HG02885 (cell line): Measurements from ENCODE around the gene MAF.

Experiments
- ATAC-seq: cut with Tn5 transposase; IDR thresholded peaks from one replicate; pipeline ENCODE4 v1.9.1; 2021; ENCODE audit warnings: mild to moderate bottlenecking; ENCODE audit not compliant: unreplicated experiment, poor library complexity

Gene MAF

DNA sequence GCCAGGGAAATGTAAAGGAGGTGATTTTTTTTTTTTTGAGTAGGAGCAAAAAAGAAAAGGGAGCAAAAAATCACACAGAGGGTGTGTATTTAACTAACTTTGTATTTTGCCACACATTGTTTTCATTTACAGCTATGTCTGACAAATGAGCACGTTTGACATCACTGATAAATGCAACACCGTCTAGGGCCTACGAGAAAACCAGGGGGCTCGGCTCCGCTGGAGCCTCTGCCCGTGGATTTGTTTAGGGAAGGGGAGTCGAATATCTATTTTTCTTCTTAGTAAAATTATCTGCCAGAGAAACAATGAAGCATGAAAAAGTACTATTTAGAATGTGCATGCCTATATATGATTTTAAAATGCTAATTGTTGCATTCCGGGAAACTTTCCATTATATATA, 6.8 kb downstream of the MAF start:
- no peak for ATAC-seq

- ATAC-seq: no peak
Observed at GRCh38 chr16:79593074-79593531, 7.4 kb downstream of the MAF start.

DNA sequence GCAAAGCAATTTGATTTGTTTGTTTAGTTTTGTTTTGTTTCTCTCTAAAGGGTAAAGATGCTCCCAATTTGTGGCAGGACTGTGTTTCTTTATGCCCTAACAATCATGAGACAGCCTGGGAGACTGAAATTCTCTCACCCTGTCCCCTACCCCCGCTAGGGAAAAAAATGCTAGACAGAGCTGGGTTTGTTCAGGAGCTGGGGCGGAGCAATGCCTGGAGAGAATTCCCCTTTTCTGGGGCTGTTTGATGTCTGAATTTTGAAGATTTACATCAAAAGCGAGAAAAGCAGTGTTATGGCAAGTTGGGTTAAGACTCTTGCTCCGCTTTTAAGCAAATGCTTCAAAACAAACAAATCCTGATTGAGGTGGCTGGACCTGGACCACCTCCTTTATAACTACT, 8.4 kb downstream of the MAF start:
- ATAC-seq: no peak

- no peak for ATAC-seq
Observed at GRCh38 chr16:79589601-79590102, 10.9 kb downstream of the MAF start.

GRCh38 chr16:79587897-79588296, 12.6 kb downstream of the MAF start:
- no peak for ATAC-seq

DNA sequence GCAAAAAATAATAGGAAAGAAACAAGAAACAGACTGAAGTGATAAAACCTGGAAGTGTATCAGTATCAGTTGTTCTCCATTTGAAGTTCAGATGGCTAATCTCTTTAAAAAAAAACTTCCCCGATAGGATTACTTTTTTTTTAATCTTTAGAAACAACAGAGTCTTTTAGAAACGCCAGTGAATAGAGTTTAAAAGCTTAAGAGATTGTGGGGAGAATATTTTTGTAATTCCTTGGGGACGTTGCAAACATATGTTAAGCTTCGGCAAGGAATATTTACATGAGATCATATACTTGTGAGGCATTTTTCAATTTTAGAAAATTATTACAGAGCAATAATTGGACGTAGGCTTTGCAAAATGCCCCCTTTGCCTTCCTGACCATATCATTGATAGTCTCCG, 13.2 kb downstream of the MAF start:
- no peak for ATAC-seq

- ATAC-seq: no peak
Observed at GRCh38 chr16:79582789-79583188, 17.7 kb downstream of the MAF start.

- ATAC-seq: no peak
Observed at GRCh38 chr16:79580453-79581191, 19.9 kb downstream of the MAF start.

DNA sequence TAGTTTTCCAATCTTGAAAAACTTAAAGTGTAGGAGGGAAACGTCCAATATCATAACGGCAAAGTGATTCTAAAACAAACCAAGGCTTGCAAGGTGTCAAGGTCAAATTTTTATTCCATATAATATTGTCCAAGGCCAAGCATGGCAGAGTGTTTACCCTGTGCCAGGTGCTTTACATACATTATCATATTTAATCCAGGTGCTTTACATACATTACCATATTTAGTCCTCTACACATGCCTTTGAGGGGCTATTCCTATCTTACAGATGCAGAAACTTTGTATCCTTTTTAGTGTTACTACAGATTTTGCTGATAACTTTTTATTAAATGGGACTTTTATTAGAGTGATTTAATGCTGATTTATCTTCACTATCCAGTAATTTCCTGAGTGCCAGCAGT, 23.9 kb downstream of the MAF start:
- ATAC-seq: no peak

GRCh38 chr16:79573884-79574283, 26.7 kb downstream of the MAF start:
- ATAC-seq: no peak

GRCh38 chr16:79573071-79573470, 27.5 kb downstream of the MAF start:
- no peak for ATAC-seq

DNA sequence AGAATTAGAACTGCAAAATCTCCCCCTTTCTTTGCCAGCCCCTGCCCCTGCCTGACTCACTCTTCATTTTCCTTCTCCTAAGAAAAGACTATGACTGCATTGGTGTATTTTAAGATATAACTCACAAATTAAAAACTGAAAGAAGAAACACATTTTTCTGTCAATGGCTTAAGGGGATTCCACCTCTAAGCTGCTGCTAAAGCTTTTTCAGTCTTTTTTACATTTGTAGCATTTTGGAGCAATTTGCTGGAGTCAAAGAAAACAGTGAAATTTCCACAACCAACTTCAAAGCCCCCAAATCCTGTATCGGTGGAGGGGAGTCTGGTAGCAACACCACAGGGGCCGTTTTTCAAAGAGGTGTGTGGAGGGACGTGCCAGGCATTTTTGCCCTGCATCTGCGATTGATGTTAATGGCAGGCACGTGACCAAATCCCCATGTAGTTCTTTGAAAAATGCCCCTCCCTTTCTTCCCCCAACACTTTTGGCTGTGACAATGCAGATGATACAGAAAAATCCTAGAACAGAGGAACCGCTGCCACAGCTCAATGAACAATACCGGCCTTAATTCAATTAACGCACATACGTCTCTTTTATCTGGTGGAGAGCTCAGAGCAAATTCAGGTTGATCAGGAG, 28.5 kb downstream of the MAF start:
- no peak for ATAC-seq

DNA sequence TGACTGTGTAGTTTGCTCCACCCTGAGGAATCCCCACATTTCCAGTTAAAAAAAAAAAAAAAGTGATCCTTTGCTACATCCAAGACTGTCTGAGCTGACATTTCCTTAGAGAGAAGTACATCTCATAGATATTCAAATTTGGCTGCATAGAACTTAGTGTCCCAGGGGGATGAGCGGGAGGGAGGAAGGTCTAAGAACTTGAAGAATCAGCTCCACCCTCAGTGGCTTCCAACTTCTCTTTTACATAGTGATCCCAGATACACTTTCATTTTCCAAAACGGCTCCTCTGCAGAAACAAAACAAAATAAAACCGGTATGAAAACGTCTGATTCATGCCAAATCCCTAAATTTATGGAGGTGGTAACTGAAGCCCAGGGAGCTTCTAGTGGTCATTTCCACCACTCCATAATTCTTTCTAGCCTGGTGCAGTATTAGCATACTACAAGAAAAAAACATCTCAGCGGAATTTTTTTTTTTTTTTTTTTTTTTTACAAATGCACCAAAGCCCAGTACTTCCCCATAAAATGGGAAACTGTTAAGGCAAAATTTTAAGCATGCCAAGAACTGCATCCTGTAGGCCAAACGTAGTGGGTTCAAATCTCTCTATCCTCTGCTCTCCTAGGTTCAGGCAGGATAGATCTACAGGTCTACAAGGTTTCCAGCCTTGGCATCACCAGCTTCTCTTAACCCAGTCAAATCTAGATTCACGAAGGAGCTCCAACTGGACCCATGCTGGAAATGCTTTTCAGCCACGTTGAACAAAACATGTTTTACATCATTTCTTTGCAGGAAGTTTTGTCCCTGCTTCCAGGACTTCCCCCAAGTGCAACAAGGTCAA, 29.3 kb downstream of the MAF start:
- no peak for ATAC-seq

DNA sequence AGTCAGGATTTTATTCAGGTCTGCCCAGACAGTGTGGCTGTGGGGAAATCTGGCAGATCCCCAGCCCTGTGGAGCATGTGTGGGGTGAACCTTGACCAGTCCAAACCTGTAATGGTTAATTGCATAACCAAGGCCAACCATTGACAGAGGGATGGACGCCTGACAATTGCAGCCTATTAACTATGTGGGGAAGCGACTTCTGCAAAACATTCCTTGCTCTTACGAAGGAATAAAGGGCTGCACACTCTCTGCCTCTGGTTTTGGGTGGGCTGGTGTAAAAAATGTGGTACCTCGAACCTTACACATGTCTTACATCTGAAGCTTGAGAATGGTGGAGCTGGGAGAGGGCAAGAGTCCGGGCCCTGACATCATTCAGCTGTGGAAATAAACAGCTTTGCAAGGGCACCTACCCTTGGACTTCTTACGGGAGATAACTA, 35.8 kb downstream of the MAF start:
- ATAC-seq: no peak

DNA sequence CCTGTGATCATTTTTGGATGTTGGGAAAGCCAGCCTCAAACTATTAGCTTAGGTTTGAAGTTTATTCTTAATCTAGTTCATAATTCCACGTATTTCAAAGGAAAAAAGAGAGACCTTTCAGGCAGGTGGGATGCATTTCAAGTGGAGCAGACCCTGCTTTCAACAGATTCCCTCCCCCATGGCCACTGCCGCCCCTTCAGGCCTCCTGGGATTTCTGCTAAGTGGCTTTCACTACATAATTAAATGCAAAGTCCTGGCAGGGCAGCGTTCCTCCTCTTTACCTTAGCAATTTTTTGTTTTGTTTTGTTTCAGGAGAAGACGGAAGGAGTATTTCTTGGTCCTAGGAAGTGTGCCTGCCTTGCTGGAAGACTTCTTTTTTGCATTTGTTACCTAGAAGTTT, 36.6 kb downstream of the MAF start:
- ATAC-seq: no peak

GRCh38 chr16:79562166-79562823, 38.2 kb downstream of the MAF start:
- ATAC-seq: no peak

DNA sequence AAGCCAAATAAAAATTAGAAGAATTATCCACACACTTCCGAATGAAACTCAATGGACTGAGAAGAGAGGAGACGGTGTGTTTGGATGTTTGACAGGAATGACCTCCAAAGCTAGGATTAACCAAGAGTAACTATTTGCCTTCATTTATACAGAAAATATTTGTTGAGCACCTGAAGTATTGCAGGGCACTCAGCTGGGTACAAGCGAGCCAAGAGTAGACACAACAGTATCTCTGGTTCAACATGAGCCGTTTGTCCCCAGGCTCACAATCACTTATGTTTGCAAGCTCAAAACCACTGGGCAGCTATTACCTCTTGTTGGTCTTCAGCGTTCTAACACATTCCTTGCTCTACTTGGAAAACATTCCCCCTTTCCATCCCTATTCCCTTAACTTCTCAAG, 38.8 kb downstream of the MAF start:
- no peak for ATAC-seq

GRCh38 chr16:79560923-79561322, 39.6 kb downstream of the MAF start:
- ATAC-seq: no peak

- ATAC-seq: no peak
Observed at GRCh38 chr16:79560318-79560717, 40.2 kb downstream of the MAF start.

- ATAC-seq: no peak
Observed at GRCh38 chr16:79559532-79559931, 41.0 kb downstream of the MAF start.
